ENCODE results near the gene SYNM. TPM values are rescaled to one million over a fixed set of nuclear protein-coding genes. Genes with fewer than 3 reads are reported as not detected.

SYNM gene
- 21.6 and 24.0 TPM in 2 replicates for total RNA-seq (2014; rRNA removed; shearing (Covaris generic))

GRCh38 chr15:99104788-99105513, at the start of gene SYNM:
Gene SYNM, plus strand, starts transcription at chr15:99105080. Its CDS starts 120 bp downstream, at chr15:99105200.

Other genes with a start within 250 kb of the SYNM start
- gene PGPEP1L, start 97.3 kb upstream of the SYNM start, total RNA-seq (2014; rRNA removed; shearing (Covaris generic)): not detected in 2 replicates
- gene TTC23, start 144.5 kb downstream of the SYNM start, total RNA-seq (2014; rRNA removed; shearing (Covaris generic)): 11.4 and 11.6 TPM in 2 replicates
- gene LRRC28, start 146.4 kb downstream of the SYNM start, total RNA-seq (2014; rRNA removed; shearing (Covaris generic)): 13.0 and 15.9 TPM in 2 replicates

All from A375 (cell line).